ENCODE results near the gene XAGE1B.
"Not testable (repeated sequence)": the region's sequence is repeated elsewhere in the genome, so short reads cannot be mapped to it uniquely, and the experiment has no call there.

The XAGE1B gene, protein sequence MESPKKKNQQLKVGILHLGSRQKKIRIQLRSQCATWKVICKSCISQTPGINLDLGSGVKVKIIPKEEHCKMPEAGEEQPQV

DNA sequence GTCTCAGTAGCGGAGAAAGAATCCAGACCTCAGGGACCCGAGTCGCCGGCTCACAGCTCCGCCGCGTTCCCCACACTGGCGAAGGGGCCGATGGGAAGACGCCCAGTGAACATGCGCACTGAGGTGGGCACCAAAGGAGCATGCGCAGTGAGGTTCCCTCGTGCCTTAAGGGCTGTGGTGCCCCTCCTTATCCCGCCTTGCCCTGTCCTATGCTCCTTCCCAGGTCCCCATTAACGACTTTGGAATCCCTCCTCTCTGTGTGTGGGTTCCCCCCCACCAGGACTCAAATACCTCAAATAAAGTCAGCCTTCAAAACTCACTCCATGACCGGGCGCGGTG, at the start of gene XAGE1B:
Gene XAGE1B (minus strand): TSS at position 77 of the 339 bp plus-strand sequence. CDS start 1,536 bp downstream, outside the sequence.
- DNase-seq (ENCODE audit: low read depth in 2 of 2): not testable (repeated sequence)

DNA sequence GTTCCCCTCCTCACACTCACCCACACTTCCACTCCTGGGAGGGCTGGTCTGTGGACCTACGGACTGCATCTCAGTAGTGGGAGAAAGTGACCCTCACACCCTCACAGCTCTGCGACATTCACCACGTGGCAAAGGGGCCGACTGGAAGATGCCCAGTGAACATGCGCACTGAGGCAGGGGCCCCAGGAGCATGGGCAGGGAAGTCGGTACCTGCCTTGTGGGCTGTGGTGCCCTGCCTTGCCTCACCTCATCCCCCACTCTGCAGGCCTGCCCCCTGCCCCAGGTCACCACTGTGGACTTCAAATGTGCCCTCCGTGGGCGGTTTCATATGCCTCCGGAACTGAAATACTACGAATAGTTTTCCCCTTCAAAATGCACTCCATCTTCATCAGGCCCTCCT, 46.2 kb upstream of the XAGE1B start:
- DNase-seq (ENCODE audit: low read depth in 2 of 2): no peak

DNA sequence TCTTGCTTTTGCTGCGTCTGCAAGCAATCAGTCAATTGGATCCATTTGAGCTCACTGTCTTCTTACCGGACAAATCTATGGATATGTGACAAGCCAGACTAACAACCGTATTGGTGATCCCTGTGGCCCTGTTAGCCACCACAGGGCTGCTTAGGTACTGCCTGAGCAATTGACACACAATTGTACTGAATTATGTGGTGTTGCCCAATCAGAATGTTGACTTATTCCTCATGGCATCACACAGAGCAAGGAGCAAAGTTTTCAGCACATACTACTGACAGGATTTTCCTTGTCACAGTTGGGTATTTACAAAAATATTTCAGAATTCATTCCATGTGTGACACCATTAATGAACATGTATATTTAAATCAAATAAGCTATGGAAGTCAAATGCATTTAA, 41.3 kb upstream of the XAGE1B start:
- no peak for DNase-seq (ENCODE audit: low read depth in 2 of 2)

DNA sequence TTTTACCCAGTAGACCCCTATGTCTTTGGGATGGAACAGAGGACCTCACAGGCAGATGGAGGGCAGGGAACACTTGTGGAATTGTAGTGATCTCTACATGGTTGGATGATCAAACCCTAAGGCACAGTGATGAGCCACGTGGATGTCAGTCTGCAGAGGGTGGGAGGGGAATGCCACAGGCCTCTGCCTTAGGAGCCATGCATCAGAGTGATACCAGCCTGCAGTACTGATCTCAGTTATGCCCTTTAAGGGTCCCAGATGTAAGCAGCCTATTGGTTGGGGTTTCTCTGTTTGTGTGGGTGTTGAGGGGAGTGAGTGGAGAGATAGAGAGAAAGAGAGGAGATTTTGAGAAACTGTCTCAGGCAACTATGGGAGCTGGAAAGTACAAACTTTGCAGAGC, 39.9 kb upstream of the XAGE1B start:
- no peak for DNase-seq (ENCODE audit: low read depth in 2 of 2)

DNA sequence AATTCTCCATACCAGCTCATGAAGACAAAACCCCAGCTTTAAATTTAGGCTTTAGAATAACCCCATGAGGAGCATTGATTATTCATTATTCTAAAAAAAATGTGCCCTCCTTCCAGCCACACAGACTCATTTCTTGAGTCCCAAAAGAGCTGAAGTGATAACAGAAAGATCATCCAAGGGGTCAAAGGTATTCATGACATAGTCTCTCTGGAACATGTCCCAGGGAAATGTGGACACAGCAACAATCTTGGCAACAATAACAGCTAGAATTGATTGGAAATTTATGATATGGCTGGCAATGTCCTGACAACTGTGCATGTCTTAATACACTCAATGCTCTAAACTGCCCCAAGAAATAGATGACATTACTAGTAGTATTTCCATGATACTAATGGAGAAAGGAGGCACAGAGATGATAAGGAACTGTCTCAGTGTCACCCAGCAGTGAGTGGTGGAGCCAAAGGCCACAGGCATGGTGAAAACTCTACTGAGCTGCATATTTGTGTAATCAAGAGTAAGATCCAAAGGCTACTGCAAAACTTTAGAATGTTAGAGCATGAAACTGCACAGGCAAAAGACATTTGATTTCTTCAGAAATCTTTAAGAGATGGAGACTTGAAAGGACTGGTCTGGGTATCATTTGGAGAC, 37.3 kb upstream of the XAGE1B start:
- DNase-seq (ENCODE audit: low read depth in 2 of 2): no peak

DNA sequence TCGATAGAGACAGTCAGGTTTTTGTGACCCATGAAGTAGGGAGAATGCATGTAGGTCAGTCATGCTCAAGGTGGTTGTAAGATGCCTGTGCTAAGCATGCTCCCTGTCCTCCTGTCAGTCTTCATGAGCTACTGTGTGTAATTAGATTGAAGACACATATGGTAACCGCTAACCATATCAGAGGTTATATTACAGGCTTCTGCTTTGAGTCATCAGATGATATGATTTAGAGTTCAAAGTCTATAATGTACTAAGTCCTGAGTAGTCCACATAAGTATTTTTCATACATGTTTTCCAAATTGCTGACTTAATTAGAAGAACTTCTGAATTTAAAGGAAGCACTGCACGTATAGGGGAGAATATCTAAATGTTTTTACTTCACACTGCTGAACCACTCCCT, 31.9 kb upstream of the XAGE1B start:
- DNase-seq (ENCODE audit: low read depth in 2 of 2): not testable (repeated sequence)

DNA sequence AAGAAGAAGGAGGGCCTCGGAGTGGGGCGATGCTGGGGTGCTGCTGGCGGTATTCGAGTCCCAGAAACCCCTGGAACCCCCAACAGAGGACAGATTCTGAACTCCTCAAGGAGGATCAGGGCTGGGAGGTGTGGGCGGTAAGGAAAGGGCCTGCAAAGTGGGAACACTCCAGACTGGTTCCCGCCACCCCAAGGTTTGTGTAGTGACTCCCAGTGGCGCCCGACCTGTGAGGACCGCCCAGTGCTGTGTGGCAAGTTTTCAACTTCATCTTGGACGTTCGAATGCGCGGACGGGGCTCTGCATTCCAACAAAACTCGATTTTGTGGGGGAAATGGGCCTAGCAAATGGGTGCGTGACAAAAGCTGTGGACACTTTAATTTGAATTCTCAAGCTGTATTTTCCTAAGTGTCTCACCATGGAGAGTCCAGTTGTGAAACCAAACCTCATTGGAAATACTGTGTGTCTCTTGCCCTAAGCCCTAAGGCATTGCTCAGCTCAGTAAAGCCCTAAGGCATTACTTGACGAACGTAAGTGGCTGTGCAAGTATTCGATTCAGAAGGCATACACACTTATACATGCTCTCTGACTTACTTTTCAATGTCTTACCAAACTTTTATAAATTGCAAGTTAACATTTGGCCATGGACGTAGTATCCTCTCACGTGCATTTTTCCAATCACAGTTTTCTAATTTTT, 27.4 kb upstream of the XAGE1B start:
- DNase-seq (ENCODE audit: low read depth in 2 of 2): no peak

DNA sequence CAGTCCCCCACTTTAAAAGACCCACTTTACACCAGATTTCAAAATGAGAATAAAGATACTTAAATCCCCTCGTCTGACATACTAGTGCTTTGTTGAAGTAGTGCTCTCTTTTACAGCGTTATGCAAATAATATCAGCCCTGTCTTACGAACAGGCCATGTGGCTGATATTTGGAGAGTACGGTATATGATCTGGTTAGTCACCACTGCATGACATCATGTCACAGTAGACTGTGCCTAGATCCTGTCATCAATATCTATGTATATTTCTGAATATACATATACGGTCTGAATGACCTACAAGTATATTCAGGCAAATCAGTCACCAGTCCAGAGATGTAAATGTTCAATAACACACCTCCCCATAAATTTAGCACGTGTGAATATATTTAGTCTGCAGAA, 25.4 kb upstream of the XAGE1B start:
- DNase-seq (ENCODE audit: low read depth in 2 of 2): no peak

DNA sequence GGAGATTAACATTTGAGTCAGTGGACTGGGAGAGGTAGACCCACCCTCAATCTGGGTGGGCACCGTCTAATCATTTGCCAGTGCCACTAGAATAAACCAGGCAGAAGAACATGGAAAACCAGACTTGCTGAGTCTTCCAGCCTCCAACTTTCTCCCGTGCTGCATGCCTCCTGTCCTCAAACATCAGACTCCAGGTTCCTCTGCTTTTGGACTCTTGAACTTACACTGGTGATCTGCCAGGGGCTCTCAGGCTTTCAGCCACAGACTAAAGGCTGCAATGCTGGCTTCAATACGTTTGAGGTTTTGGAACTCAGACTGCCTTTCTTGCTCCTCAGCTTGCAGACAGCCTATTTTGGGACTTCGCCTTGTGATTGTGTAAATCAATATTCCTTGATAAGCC, 24.2 kb upstream of the XAGE1B start:
- DNase-seq (ENCODE audit: low read depth in 2 of 2): not testable (repeated sequence)

DNA sequence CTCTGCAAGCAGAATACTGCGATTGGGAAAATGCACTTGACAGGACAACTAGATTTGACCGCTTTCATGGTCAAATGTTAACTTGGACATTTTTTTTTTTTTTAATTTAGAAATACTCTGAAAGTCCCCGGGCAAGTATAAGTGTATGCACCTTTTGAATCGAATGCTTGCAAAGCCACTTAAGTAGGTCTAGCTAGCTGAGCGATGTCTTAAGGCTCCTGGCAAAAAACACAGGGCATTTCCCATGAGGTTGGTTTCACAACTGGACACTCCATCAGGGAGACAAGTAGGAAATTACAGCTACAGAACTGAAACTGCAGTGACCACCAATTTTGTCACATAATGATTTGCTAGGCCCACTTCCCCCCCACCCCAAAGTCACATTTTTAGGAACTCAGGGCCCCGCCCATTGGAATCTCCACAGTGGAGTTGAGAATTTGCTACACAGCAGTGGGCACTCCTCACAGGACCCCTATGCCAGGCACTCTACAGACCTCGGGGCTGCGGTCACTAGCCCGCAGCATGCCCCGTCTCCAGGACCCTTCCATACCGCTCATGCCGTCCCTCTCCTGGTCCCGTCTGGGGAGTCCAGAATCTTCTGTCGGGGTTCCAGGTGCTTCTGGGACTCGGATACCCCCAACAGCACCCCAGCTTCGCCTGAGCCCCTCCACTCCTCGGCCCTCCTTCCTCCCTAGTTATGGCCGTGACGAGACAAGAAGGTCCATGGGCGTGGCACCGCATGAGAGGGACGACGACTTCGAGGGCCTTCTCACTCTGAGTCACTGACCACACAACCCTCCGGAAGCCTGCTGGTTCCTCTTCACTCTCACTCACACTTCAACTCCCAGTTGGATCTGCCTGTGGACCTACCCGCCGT, 515 bp downstream of the XAGE1B start:
- DNase-seq (ENCODE audit: low read depth in 2 of 2): not testable (repeated sequence)

DNA sequence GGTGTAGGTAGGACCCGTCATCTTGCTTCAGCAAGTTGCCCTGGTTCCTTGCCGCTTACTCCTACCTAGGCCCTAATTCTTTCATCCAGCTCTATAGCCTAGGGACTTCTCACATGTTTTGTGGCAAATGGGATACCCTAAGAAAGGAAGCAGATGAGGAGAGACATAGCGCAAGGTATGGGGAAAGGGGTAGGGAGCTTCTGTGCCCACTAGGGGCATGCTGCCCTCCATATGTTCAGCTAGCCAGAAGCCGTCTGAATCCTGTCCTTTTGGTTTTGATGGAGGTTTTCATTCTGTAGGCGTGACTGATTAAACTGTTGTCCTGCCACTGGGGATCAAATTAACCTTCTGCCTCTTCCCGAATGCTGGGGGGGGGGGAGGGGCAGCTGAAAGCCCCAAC, 5.7 kb downstream of the XAGE1B start:
- DNase-seq (ENCODE audit: low read depth in 2 of 2): not testable (repeated sequence)

DNA sequence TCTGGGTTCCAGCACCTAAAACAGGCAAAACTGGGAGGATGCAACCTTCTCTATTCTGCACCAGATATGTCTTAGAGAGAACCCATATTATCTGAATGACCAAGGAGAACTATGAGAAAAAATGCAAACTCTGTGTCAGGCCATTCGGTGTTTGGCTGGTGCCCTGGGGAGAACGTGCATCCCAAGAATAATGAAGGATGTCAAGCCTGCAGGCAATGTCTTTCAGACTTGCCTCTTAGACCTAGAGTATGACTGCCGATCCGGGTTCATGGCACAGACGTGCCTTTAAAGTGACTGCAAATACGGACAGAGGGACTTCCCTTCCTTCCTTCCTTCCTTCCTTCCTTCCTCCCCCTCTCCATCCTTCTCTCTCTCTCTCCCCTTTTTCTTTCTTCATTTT, 6.9 kb downstream of the XAGE1B start:
- no peak for DNase-seq (ENCODE audit: low read depth in 2 of 2)

DNA sequence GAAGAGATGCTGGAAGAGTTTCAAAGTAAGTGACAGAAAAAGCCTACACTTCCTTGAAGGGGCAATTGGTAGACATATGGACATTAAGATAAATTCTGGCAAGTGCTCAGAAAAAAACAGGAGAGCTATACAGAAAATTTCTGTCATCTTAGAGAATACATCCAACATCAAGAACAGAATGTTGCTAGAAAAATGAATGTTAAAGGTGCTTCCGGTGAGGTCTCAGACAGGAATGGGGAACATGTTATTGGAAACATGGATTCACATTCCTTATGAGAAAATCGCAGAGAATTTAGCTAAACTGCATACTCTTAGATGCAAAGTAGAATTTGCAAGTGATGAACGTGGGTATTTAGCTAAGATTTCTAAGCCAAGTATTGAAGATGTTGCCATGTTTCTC, 9.5 kb downstream of the XAGE1B start:
- DNase-seq (ENCODE audit: low read depth in 2 of 2): no peak

DNA sequence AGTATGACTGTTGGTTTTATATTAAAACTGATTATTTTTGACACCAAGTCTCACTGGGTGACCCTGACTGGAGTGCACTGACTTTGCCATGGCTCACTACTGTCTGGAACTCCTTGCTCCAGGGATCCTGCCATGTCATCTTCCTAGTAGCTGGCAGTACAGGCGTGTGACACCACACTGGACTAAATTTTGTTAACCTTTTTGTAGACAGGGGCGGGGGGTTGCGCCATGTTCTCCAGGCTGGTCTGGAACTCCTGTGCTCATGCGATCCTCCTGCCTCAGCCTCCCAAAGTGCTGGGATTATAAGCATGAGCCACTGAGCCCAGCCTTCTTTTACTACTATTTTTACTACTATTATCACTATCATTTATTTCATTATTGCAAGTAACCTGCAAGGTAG, 12.3 kb downstream of the XAGE1B start:
- DNase-seq (ENCODE audit: low read depth in 2 of 2): no peak

DNA sequence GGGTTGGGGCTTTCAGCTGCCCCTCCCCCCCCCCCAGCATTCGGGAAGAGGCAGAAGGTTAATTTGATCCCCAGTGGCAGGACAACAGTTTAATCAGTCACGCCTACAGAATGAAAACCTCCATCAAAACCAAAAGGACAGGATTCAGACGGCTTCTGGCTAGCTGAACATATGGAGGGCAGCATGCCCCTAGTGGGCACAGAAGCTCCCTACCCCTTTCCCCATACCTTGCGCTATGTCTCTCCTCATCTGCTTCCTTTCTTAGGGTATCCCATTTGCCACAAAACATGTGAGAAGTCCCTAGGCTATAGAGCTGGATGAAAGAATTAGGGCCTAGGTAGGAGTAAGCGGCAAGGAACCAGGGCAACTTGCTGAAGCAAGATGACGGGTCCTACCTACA, 15.5 kb downstream of the XAGE1B start:
- DNase-seq (ENCODE audit: low read depth in 2 of 2): not testable (repeated sequence)

DNA sequence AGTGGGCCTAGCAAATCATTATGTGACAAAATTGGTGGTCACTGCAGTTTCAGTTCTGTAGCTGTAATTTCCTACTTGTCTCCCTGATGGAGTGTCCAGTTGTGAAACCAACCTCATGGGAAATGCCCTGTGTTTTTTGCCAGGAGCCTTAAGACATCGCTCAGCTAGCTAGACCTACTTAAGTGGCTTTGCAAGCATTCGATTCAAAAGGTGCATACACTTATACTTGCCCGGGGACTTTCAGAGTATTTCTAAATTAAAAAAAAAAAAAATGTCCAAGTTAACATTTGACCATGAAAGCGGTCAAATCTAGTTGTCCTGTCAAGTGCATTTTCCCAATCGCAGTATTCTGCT, 20.5 kb downstream of the XAGE1B start:
- not testable (repeated sequence) for DNase-seq (ENCODE audit: low read depth in 2 of 2)

DNA sequence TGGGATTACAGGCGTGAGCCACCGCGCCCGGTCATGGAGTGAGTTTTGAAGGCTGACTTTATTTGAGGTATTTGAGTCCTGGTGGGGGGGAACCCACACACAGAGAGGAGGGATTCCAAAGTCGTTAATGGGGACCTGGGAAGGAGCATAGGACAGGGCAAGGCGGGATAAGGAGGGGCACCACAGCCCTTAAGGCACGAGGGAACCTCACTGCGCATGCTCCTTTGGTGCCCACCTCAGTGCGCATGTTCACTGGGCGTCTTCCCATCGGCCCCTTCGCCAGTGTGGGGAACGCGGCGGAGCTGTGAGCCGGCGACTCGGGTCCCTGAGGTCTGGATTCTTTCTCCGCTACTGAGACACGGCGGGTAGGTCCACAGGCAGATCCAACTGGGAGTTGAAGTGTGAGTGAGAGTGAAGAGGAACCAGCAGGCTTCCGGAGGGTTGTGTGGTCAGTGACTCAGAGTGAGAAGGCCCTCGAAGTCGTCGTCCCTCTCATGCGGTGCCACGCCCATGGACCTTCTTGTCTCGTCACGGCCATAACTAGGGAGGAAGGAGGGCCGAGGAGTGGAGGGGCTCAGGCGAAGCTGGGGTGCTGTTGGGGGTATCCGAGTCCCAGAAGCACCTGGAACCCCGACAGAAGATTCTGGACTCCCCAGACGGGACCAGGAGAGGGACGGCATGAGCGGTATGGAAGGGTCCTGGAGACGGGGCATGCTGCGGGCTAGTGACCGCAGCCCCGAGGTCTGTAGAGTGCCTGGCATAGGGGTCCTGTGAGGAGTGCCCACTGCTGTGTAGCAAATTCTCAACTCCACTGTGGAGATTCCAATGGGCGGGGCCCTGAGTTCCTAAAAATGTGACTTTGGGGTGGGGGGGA, 21.1 kb downstream of the XAGE1B start, which contains the start of gene XAGE1A:
Gene XAGE1A (plus strand): TSS at position 264 of the 874 bp plus-strand sequence. CDS start 1,554 bp downstream, outside the sequence.
- DNase-seq (ENCODE audit: low read depth in 2 of 2): not testable (repeated sequence)

DNA sequence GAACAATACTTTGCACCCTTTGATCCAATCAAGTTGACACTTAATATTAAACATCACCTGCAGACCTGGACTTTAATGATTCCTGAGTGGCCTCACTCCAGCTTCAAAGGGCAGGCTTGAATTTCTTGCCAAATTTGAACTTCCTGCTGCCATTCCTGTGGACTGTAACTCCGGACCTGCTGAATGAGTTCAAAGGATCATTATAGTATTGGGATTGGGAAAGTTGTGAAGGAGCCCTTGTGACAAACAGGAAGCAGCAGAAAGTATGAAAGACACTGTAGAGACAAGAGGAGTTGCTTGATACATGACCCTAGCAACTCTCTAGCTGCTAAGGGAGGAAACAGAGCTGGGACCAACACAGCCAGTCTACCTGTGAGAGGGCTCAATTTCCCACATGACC, 45.6 kb downstream of the XAGE1B start:
- DNase-seq (ENCODE audit: low read depth in 2 of 2): not testable (repeated sequence)
